ENCODE measurements around the gene TRAIP.

DNA sequence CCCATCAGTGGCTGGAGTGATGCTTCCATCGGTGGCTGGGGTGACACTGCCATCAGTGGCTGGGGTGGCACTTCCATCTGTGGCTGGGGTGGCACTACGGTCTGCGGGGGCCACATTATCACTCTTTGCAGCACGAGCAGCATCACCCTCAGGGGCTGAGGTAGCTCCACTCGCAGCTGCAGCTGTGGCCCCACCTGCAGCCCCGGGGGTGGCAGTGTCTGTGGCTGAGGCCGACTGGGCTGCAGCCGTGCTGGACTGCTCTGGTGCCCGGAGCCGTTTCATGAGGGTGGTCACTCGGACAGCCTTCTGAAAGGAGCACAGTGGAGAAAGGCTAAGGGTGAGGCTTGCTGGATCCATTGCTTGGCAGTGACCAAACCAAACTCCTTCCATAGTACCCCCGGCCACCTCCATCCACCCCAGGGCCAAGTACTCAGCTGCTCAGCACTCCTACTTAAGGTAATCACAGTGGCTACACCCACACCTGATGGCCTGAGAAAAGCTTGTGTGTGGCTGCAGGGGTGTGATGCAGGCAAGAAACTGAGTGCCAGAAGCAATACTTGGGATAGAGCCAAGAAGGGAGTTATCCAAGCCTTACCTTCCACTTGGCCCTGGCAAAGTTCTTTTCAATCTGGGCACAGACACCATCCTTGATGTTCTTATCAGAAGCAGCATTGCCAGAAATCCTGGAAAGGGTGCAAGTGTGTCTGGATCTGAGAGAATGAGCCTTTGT is 3.4 kb upstream of the TRAIP start:
- TF ChIP-seq, protein P1, sequence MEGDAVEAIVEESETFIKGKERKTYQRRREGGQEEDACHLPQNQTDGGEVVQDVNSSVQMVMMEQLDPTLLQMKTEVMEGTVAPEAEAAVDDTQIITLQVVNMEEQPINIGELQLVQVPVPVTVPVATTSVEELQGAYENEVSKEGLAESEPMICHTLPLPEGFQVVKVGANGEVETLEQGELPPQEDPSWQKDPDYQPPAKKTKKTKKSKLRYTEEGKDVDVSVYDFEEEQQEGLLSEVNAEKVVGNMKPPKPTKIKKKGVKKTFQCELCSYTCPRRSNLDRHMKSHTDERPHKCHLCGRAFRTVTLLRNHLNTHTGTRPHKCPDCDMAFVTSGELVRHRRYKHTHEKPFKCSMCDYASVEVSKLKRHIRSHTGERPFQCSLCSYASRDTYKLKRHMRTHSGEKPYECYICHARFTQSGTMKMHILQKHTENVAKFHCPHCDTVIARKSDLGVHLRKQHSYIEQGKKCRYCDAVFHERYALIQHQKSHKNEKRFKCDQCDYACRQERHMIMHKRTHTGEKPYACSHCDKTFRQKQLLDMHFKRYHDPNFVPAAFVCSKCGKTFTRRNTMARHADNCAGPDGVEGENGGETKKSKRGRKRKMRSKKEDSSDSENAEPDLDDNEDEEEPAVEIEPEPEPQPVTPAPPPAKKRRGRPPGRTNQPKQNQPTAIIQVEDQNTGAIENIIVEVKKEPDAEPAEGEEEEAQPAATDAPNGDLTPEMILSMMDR (IDR thresholded peaks at IDR 0.05): no peak
- no peak for TF ChIP-seq POLR2A (IDR thresholded peaks at IDR 0.05)

Measured in vagina (tissue), 2 donors.